CD4-positive, alpha-beta memory T cell (primary cell): ENCODE data around the gene RFX1. TPM values are rescaled to one million over a fixed set of nuclear protein-coding genes. Genes with fewer than 3 reads are reported as not detected.

ENCODE experiments used
- CTCF ChIA-PET: fragments of 350-600 bp; sonication (Branson Sonifier 250); formaldehyde crosslinking; loops from one replicate; lab custom pipeline; 2021; ENCODE audit warnings: inconsistent platforms; ENCODE audit not compliant: partially characterized antibody; lab: Charles Lee
- POLR2A ChIA-PET: fragments of 350-600 bp; sonication (Branson Sonifier 250); formaldehyde crosslinking; loops from one replicate; lab custom pipeline; 2021; ENCODE audit not compliant: partially characterized antibody; lab: Charles Lee
- DNase-seq, 5 donors: peaks; one replicate each; pipeline versions ENCODE4 v3.0.0 to v3.0.0-alpha.2; 2020 to 2022; ENCODE audit warnings: mixed read lengths in 1 of 5
- H3K27ac ChIP-seq: one replicate; pipeline ENCODE4 v1.7.0; 2013; ENCODE audit warnings: low read depth, low read length
- H3K27me3 ChIP-seq: 2 replicates; pipeline ENCODE4 v1.7.0; 2013; ENCODE audit warnings: mild to moderate bottlenecking, low read length, moderate library complexity; ENCODE audit not compliant: insufficient read depth
- H3K36me3 ChIP-seq: 2 replicates; pipeline ENCODE4 v1.7.0; 2013; ENCODE audit warnings: mild to moderate bottlenecking, low read length, moderate library complexity; ENCODE audit not compliant: insufficient read depth
- H3K4me1 ChIP-seq: 2 replicates; pipeline ENCODE4 v1.7.0; 2013; ENCODE audit warnings: mild to moderate bottlenecking, low read length, moderate library complexity; ENCODE audit not compliant: insufficient read depth
- H3K4me3 ChIP-seq, 2 donors: one replicate each; pipeline ENCODE4 v1.7.0; 2013; ENCODE audit warnings: low read length in 2 of 2, mild to moderate bottlenecking in 1 of 2
- H3K9me3 ChIP-seq, 2 donors: one replicate each; pipeline ENCODE4 v1.7.0; 2013; ENCODE audit warnings: low read length in 2 of 2, control low read depth in 1 of 2; ENCODE audit not compliant: control insufficient read depth in 1 of 2
- H3K27ac Mint-ChIP-seq, 7 donors: one replicate each; pipeline ENCODE4 v1.8.0; 2020 to 2021; ENCODE audit warnings: mixed read lengths in 7 of 7, mild to moderate bottlenecking in 6 of 7, inconsistent platforms in 3 of 7, moderate library complexity in 3 of 7
- H3K27me3 Mint-ChIP-seq, 2 donors: one replicate each; pipeline ENCODE4 v1.8.0; 2020 to 2021; ENCODE audit warnings: mixed read lengths in 2 of 2
- H3K36me3 Mint-ChIP-seq, 2 donors: one replicate each; pipeline ENCODE4 v1.8.0; 2020 to 2021; ENCODE audit warnings: mixed read lengths in 2 of 2, inconsistent platforms in 1 of 2, mild to moderate bottlenecking in 1 of 2
- H3K4me1 Mint-ChIP-seq, 4 donors: one replicate each; pipeline ENCODE4 v1.8.0; 2020 to 2021; ENCODE audit warnings: mixed read lengths in 4 of 4, mild to moderate bottlenecking in 1 of 4
- H3K4me3 Mint-ChIP-seq, 8 donors: one replicate each; pipeline ENCODE4 v1.8.0; 2020 to 2021; ENCODE audit warnings: mixed read lengths in 8 of 8, mild to moderate bottlenecking in 7 of 8, moderate library complexity in 6 of 8, inconsistent platforms in 3 of 8
- H3K9me3 Mint-ChIP-seq, 8 donors: one replicate each; pipeline ENCODE4 v1.8.0; 2020 to 2021; ENCODE audit warnings: mixed read lengths in 8 of 8, mild to moderate bottlenecking in 5 of 8, inconsistent platforms in 3 of 8, moderate library complexity in 1 of 8
- intact Hi-C: fragments of 100-400 bp; cut with micrococcal nuclease; formaldehyde crosslinking; loops from one replicate; pipeline ENCODE4 v1.15.1; 2023
- polyA plus RNA-seq, 2 donors: library from polyadenylated mRNA; unstranded; fragments of 300-500 nt; fragmentation: Illumina TruSeq; gene quantifications; one replicate each; pipeline ENCODE4 v1.2.3, GENCODE V29; 2021
- total RNA-seq, 2 experiments: library from RNA; stranded (reverse); gene quantifications; one replicate each; pipeline ENCODE4 v1.2.3, GENCODE V29; 2021

The RFX1 gene
- total and polyA plus RNA-seq, 4 experiments from 2014 or later, result 2.5 to 17.8 (median 17.4) TPM; not detected in 1

GRCh38 chr19:13993590-13994300, 12.4 kb downstream of the RFX1 start:
- Mint-ChIP-seq H3K9me3 (no peaks in the 10 kb centered on the region), H3K27me3 (no peaks in the 10 kb centered on the region), H3K27ac (peak overlapping the region in 2 of 7 donors; percentile 56 to 69), H3K4me1 (peaks cover 15 to 36% (median 24%) of the 10 kb centered on the region in 4 donors), H3K36me3 (peaks cover 26 to 39% of the 10 kb centered on the region in 2 donors), H3K4me3 (no peak overlapping the region)
- intact Hi-C loops, result no loop called here
- Histone ChIP-seq H3K9me3 (no peaks in the 10 kb centered on the region), H3K27me3 (no peaks in the 10 kb centered on the region), H3K27ac (no peak overlapping the region), H3K4me3 (no peak overlapping the region), H3K36me3 (peaks cover 16% of the 10 kb centered on the region), H3K4me1 (peaks cover 13% of the 10 kb centered on the region)
- ChIA-PET CTCF (interaction anchor here (1.0 kb wide), 1 partner anchor 12 kb away, joined by 5 read pairs; the partner anchor contains the start of gene RFX1), POLR2A (interaction anchor here (1.7 to 2.6 kb wide), 4 partner anchors 10 to 38 kb away, joined by 8 to 21 read pairs (median 10); partner anchors contain the start of genes IL27RA and RFX1)
- DNase-seq, result no peak

GRCh38 chr19:13992025-13992424, 14.1 kb downstream of the RFX1 start:
- CTCF ChIA-PET, result interaction anchor here (1.1 kb wide), 2 partner anchors 11 to 58 kb away, joined by 3 read pairs; no protein-coding TSS in a partner anchor
- H3K9me3 Mint-ChIP-seq, result no peaks in the 10 kb centered on the region
- H3K27me3 ChIP-seq, result no peaks in the 10 kb centered on the region
- H3K4me1 ChIP-seq, result peaks cover 30% of the 10 kb centered on the region
- no peak overlapping the region for H3K27ac ChIP-seq
- POLR2A ChIA-PET, result interaction anchor here (2.1 to 2.6 kb wide), 2 partner anchors 12 to 14 kb away, joined by 8 to 21 read pairs; partner anchors contain the start of gene RFX1
- H3K27me3 Mint-ChIP-seq, result no peaks in the 10 kb centered on the region
- H3K27ac Mint-ChIP-seq, result peak overlapping the region in 5 of 7 donors; percentile 10 to 80 (median 46)
- peaks cover 18 to 52% (median 31%) of the 10 kb centered on the region in 4 donors for H3K4me1 Mint-ChIP-seq
- H3K9me3 ChIP-seq, result no peaks in the 10 kb centered on the region
- peak overlapping the region in 2 of 8 donors; percentile 4 to 39 for H3K4me3 Mint-ChIP-seq
- peaks cover 27 to 35% of the 10 kb centered on the region in 2 donors for H3K36me3 Mint-ChIP-seq
- peaks cover 14% of the 10 kb centered on the region for H3K36me3 ChIP-seq
- intact Hi-C loops, result no loop called here
- H3K4me3 ChIP-seq, result no peak overlapping the region
- no peak for DNase-seq

GRCh38 chr19:13990085-13990484, 16.0 kb downstream of the RFX1 start:
- peaks cover 14% of the 10 kb centered on the region for H3K36me3 ChIP-seq
- ChIA-PET CTCF (interaction anchor here (1.2 to 6.7 kb wide), 2 partner anchors 8 to 12 kb away, joined by 4 to 43 read pairs; no protein-coding TSS in a partner anchor), POLR2A (interaction anchor here (0.6 to 10.0 kb wide), 4 partner anchors 14 to 42 kb away, joined by 3 to 200 read pairs (median 78); partner anchors contain the start of genes DCAF15, IL27RA and RFX1)
- H3K4me3 ChIP-seq, result no peak overlapping the region
- Mint-ChIP-seq H3K27ac (peak overlapping the region in 5 of 7 donors; percentile 25 to 98 (median 84)), H3K4me3 (no peak overlapping the region), H3K36me3 (peaks cover 27 to 35% of the 10 kb centered on the region in 2 donors), H3K9me3 (no peaks in the 10 kb centered on the region), H3K27me3 (no peaks in the 10 kb centered on the region), H3K4me1 (peaks cover 29 to 72% (median 46%) of the 10 kb centered on the region in 4 donors)
- DNase-seq, result no peak
- H3K27ac ChIP-seq, result no peak overlapping the region
- no peaks in the 10 kb centered on the region for H3K9me3 ChIP-seq
- intact Hi-C loops, result no loop called here
- no peaks in the 10 kb centered on the region for H3K27me3 ChIP-seq
- H3K4me1 ChIP-seq, result peaks cover 49% of the 10 kb centered on the region

- H3K27ac ChIP-seq, result no peak overlapping the region
- CTCF ChIA-PET, result interaction anchor here (0.8 to 6.7 kb wide), 3 partner anchors 9 to 84 kb away, joined by 4 to 43 read pairs (median 4); no protein-coding TSS in a partner anchor
- no peak for DNase-seq
Observed at GRCh38 chr19:13989487-13989886, 16.6 kb downstream of the RFX1 start.

GRCh38 chr19:13987101-13987890, 18.8 kb downstream of the RFX1 start:
- Histone ChIP-seq H3K36me3 (peaks cover 6% of the 10 kb centered on the region), H3K27me3 (no peaks in the 10 kb centered on the region), H3K4me3 (peak overlapping the region; percentile 43 to 49), H3K4me1 (peaks cover 75% of the 10 kb centered on the region), H3K9me3 (no peaks in the 10 kb centered on the region), H3K27ac (peak overlapping the region; percentile 95)
- H3K27me3 Mint-ChIP-seq, result no peaks in the 10 kb centered on the region
- peaks cover 37 to 90% (median 66%) of the 10 kb centered on the region in 4 donors for H3K4me1 Mint-ChIP-seq
- ChIA-PET POLR2A (interaction anchor here (1.2 to 10.0 kb wide), 8 partner anchors 9 to 70 kb away, joined by 3 to 200 read pairs (median 18); partner anchors contain the start of genes DCAF15, IL27RA and RFX1), CTCF (interaction anchor here (0.7 to 6.7 kb wide), 6 partner anchors 11 to 361 kb away, joined by 3 to 43 read pairs (median 4); partner anchors contain the start of genes IL27RA and RFX1)
- intact Hi-C loops, result no loop called here
- H3K4me3 Mint-ChIP-seq, result peak overlapping the region; percentile 69 to 93 (median 74)
- no peaks in the 10 kb centered on the region for H3K9me3 Mint-ChIP-seq
- H3K36me3 Mint-ChIP-seq, result peaks cover 24 to 26% of the 10 kb centered on the region in 2 donors
- no peak for DNase-seq
- peak overlapping the region; percentile 95 to 100 (median 98) for H3K27ac Mint-ChIP-seq

More at GRCh38 chr19:13989487-13989886, 16.6 kb downstream of the RFX1 start:
- Histone ChIP-seq H3K9me3 (no peaks in the 10 kb centered on the region), H3K4me3 (no peak overlapping the region), H3K36me3 (peaks cover 14% of the 10 kb centered on the region), H3K27me3 (no peaks in the 10 kb centered on the region), H3K4me1 (peaks cover 55% of the 10 kb centered on the region)
- Mint-ChIP-seq H3K4me1 (peaks cover 30 to 78% (median 50%) of the 10 kb centered on the region in 4 donors), H3K9me3 (no peaks in the 10 kb centered on the region), H3K36me3 (peaks cover 27 to 33% of the 10 kb centered on the region in 2 donors), H3K27ac (peak overlapping the region; percentile 82 to 98 (median 92)), H3K4me3 (no peak overlapping the region), H3K27me3 (no peaks in the 10 kb centered on the region)
- intact Hi-C loops, result no loop called here
- POLR2A ChIA-PET, result interaction anchor here (0.9 to 10.0 kb wide), 4 partner anchors 9 to 42 kb away, joined by 4 to 200 read pairs (median 78); partner anchors contain the start of genes DCAF15, IL27RA and RFX1

- peak overlapping the region; percentile 43 to 49 for H3K4me3 ChIP-seq
- H3K4me1 ChIP-seq, result peaks cover 84% of the 10 kb centered on the region
- peaks cover 21 to 24% of the 10 kb centered on the region in 2 donors for H3K36me3 Mint-ChIP-seq
- no peaks in the 10 kb centered on the region for H3K27me3 Mint-ChIP-seq
- H3K9me3 Mint-ChIP-seq, result no peaks in the 10 kb centered on the region
- peak overlapping the region; percentile 69 to 93 (median 74) for H3K4me3 Mint-ChIP-seq
- intact Hi-C loops, result loop anchor here (1.0 kb wide), 6 partner anchors 12 to 106 kb away; partner anchors contain the start of genes BRME1, CC2D1A, DCAF15 and RFX1
- no peaks in the 10 kb centered on the region for H3K36me3 ChIP-seq
- peak overlapping the region; percentile 95 to 100 (median 98) for H3K27ac Mint-ChIP-seq
- peak overlapping the region; percentile 95 for H3K27ac ChIP-seq
- peaks cover 35 to 93% (median 65%) of the 10 kb centered on the region in 4 donors for H3K4me1 Mint-ChIP-seq
- CTCF ChIA-PET, result interaction anchor here (0.7 to 6.7 kb wide), 7 partner anchors 12 to 61 kb away, joined by 3 to 43 read pairs (median 5); partner anchors contain the start of genes IL27RA and RFX1
- POLR2A ChIA-PET, result interaction anchor here (1.1 to 10.0 kb wide), 10 partner anchors 9 to 238 kb away, joined by 3 to 200 read pairs (median 12); partner anchors contain the start of genes DCAF15, IL27RA and RFX1
- H3K9me3 ChIP-seq, result no peaks in the 10 kb centered on the region
- H3K27me3 ChIP-seq, result no peaks in the 10 kb centered on the region
- DNase-seq, result peak; percentile 96 to 100 (median 98)
Observed at GRCh38 chr19:13986348-13986904, 19.7 kb downstream of the RFX1 start.
